ENCODE measurements around the gene ABHD16A. TPM values are rescaled to one million over a fixed set of nuclear protein-coding genes. Genes with fewer than 3 reads are reported as not detected.

ABHD16A gene
- 42.8 and 50.0 TPM in 2 replicates for total RNA-seq

GRCh38 chr6:31702819-31703716, at the start of gene ABHD16A:
TSS of gene ABHD16A (minus strand) at chr6:31703324. CDS start at chr6:31703281, 43 bp downstream.

GRCh38 chr6:31739639-31740396, 36.7 kb upstream of the ABHD16A start, which contains the start of gene MSH5:
TSS of gene MSH5 (plus strand) at chr6:31740005. CDS start at chr6:31740467, 462 bp downstream.

GRCh38 chr6:31736021-31736767, 33.1 kb upstream of the ABHD16A start, which contains the start of gene CLIC1:
TSS of gene CLIC1 (minus strand) at chr6:31736530. CDS start at chr6:31736300, 230 bp downstream.

GRCh38 chr6:31728767-31729514, 25.8 kb upstream of the ABHD16A start, which contains the start of gene DDAH2:
TSS of gene DDAH2 (minus strand) at chr6:31729299. CDS start at chr6:31729161, 138 bp downstream.

GRCh38 chr6:31723245-31723979, 20.3 kb upstream of the ABHD16A start, which contains the start of gene MPIG6B:
TSS of gene MPIG6B (plus strand) at chr6:31723373. CDS start at chr6:31723384, 11 bp downstream.

GRCh38 chr6:31721351-31722020, 18.4 kb upstream of the ABHD16A start, which contains the start of gene LY6G6C:
TSS of gene LY6G6C (minus strand) at chr6:31721746. CDS start at chr6:31721679, 67 bp downstream.

GRCh38 chr6:31715022-31715958, 12.2 kb upstream of the ABHD16A start, which contains the start of gene LY6G6D:
TSS of gene LY6G6D (plus strand) at chr6:31715348. CDS start at chr6:31715356, 8 bp downstream.

GRCh38 chr6:31706599-31706998, 3.5 kb upstream of the ABHD16A start, which contains the start of gene LY6G6F:
TSS of gene LY6G6F (plus strand) at chr6:31706866. CDS start at chr6:31706907, 41 bp downstream.

GRCh38 chr6:31680226-31681134, 22.6 kb downstream of the ABHD16A start, which contains the start of gene LY6G5C:
TSS of gene LY6G5C (minus strand) at chr6:31681067. CDS start at chr6:31680373, 694 bp downstream.

GRCh38 chr6:31669676-31670075, 33.4 kb downstream of the ABHD16A start, which contains the start of gene LY6G5B:
TSS of gene LY6G5B (plus strand) at chr6:31669976. CDS start at chr6:31670951, 975 bp downstream.

GRCh38 chr6:31665501-31666336, 37.4 kb downstream of the ABHD16A start, which contains the start of gene CSNK2B:
TSS of gene CSNK2B (plus strand) at chr6:31666080. CDS start at chr6:31666832, 752 bp downstream.

GRCh38 chr6:31664790-31665500, 38.2 kb downstream of the ABHD16A start, which contains the start of gene GPANK1:
TSS of gene GPANK1 (minus strand) at chr6:31664997. CDS start at chr6:31664478, 519 bp downstream.

GRCh38 chr6:31660381-31661261, 42.5 kb downstream of the ABHD16A start, which contains the start of gene C6orf47:
TSS of gene C6orf47 (minus strand) at chr6:31660778. CDS start at chr6:31659947, 831 bp downstream.

All from uterine smooth muscle cell (primary cell).